ENCODE measurements around the gene FLACC1. TPM values are rescaled to one million over a fixed set of nuclear protein-coding genes. Genes with fewer than 3 reads are reported as not detected.

The FLACC1 gene
- total and polyA plus RNA-seq, 2 experiments from 2014 or later, result 0.10 to 0.27 TPM

DNA sequence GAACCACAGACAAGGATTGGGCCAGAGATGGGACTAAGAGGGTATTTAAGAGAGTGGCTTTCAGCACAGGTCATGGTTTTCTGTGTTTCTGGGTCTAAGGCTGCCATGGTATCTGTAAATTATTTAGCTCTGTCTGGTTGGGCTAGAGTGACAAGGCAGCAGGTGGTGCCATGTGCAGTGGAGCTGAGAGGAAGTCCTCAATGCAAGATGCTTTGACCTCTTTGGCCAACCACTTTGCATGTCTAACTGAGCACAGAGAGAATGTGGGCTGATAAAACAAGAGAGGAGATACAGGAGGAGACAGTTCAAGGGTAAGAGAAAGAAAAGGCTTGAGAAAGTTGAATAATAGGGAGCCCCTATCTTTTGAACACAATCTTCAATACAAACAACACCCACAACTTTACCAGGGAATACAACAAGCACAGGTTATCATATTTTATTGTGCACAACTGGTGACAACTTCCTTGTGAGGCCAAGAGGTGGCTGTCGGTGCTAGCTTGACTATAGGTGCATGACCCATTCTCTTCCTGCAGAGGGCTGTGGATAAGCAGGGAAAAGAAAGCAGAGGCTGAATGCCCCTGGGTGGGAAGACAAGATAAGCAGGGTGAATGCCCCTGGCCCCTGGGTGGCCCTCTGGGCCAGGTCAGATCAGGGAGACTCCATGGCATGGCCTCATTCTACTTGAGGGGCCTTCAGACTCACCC is 12.3 kb downstream of the FLACC1 start:
- DNase-seq (ENCODE audit: low spot score) (peak; percentile 63), ATAC-seq (peak; percentile 90)
- Histone ChIP-seq H3K27ac (ENCODE audit: low read depth) (no peak overlapping the region), H3K36me3 (ENCODE audit: insufficient read depth) (no peaks in the 10 kb centered on the region), H4K20me1 (replicated peaks; ENCODE audit: insufficient read depth) (no peaks in the 10 kb centered on the region), H3K4me3 (no peak overlapping the region), H2AFZ (no peak overlapping the region), H3K4me1 (ENCODE audit: insufficient read depth) (no peaks in the 10 kb centered on the region), H3K79me2 (replicated peaks; ENCODE audit: insufficient read depth) (no peaks in the 10 kb centered on the region), H3K4me2 (no peak overlapping the region), H3F3A (replicated peaks; ENCODE audit: low read depth) (no peaks in the 10 kb centered on the region), H3K27me3 (ENCODE audit: insufficient read depth) (no peaks in the 10 kb centered on the region), H3K9me2 (ENCODE audit: insufficient read depth) (no peaks in the 10 kb centered on the region)
- Mint-ChIP-seq H3K27ac (no peak overlapping the region), H3K4me3 (no peak overlapping the region), H3K9me3 (no peaks in the 10 kb centered on the region), H3K4me1 (peaks cover 7% of the 10 kb centered on the region), H3K36me3 (ENCODE audit: low read depth) (no peaks in the 10 kb centered on the region), H3K27me3 (ENCODE audit: insufficient read depth, low read depth, poor library complexity) (peaks cover 2% of the 10 kb centered on the region)
- TF ChIP-seq CTCF (conservative IDR thresholded peaks at IDR 0.05; ENCODE audit: low read depth in 2 of 2) (peak; percentile 35 to 53; a peak in 3 of 4 replicates), CREB1 (CRISPR knock-in tag; IDR thresholded peaks at IDR 0.05; ENCODE audit: low read depth) (no peak)

- H3K79me2 ChIP-seq (replicated peaks; ENCODE audit: insufficient read depth), result no peaks in the 10 kb centered on the region
- no peak overlapping the region for H3K27ac ChIP-seq (ENCODE audit: low read depth)
- Mint-ChIP-seq H3K4me1 (peaks cover 7% of the 10 kb centered on the region), H3K36me3 (ENCODE audit: low read depth) (no peaks in the 10 kb centered on the region), H3K4me3 (no peak overlapping the region), H3K27ac (no peak overlapping the region), H3K27me3 (ENCODE audit: insufficient read depth, low read depth, poor library complexity) (peaks cover 2% of the 10 kb centered on the region), H3K9me3 (no peaks in the 10 kb centered on the region)
- no peaks in the 10 kb centered on the region for H3K4me1 ChIP-seq (ENCODE audit: insufficient read depth)
- H3K9me2 ChIP-seq (ENCODE audit: insufficient read depth), result no peaks in the 10 kb centered on the region
- H3K36me3 ChIP-seq (ENCODE audit: insufficient read depth), result no peaks in the 10 kb centered on the region
- DNase-seq (ENCODE audit: low spot score), result no peak
- H3F3A ChIP-seq (replicated peaks; ENCODE audit: low read depth), result no peaks in the 10 kb centered on the region
- no peaks in the 10 kb centered on the region for H3K27me3 ChIP-seq (ENCODE audit: insufficient read depth)
- no peak overlapping the region for H3K4me2 ChIP-seq
- no peak for ATAC-seq
- no peaks in the 10 kb centered on the region for H4K20me1 ChIP-seq (replicated peaks; ENCODE audit: insufficient read depth)
- no peak overlapping the region for H3K4me3 ChIP-seq
- no peak overlapping the region for H2AFZ ChIP-seq
- no peak for TF ChIP-seq REST (IDR thresholded peaks at IDR 0.05; ENCODE audit: unreplicated experiment)
- TF ChIP-seq JUNB (IDR thresholded peaks at IDR 0.05; ENCODE audit: unreplicated experiment), result no peak
- TF ChIP-seq POLR2AphosphoS5 (IDR thresholded peaks at IDR 0.05; ENCODE audit: low read depth), result no peak
- TF ChIP-seq NANOG (IDR thresholded peaks at IDR 0.05; ENCODE audit: borderline replicate concordance), result no peak
- TF ChIP-seq, protein P1, sequence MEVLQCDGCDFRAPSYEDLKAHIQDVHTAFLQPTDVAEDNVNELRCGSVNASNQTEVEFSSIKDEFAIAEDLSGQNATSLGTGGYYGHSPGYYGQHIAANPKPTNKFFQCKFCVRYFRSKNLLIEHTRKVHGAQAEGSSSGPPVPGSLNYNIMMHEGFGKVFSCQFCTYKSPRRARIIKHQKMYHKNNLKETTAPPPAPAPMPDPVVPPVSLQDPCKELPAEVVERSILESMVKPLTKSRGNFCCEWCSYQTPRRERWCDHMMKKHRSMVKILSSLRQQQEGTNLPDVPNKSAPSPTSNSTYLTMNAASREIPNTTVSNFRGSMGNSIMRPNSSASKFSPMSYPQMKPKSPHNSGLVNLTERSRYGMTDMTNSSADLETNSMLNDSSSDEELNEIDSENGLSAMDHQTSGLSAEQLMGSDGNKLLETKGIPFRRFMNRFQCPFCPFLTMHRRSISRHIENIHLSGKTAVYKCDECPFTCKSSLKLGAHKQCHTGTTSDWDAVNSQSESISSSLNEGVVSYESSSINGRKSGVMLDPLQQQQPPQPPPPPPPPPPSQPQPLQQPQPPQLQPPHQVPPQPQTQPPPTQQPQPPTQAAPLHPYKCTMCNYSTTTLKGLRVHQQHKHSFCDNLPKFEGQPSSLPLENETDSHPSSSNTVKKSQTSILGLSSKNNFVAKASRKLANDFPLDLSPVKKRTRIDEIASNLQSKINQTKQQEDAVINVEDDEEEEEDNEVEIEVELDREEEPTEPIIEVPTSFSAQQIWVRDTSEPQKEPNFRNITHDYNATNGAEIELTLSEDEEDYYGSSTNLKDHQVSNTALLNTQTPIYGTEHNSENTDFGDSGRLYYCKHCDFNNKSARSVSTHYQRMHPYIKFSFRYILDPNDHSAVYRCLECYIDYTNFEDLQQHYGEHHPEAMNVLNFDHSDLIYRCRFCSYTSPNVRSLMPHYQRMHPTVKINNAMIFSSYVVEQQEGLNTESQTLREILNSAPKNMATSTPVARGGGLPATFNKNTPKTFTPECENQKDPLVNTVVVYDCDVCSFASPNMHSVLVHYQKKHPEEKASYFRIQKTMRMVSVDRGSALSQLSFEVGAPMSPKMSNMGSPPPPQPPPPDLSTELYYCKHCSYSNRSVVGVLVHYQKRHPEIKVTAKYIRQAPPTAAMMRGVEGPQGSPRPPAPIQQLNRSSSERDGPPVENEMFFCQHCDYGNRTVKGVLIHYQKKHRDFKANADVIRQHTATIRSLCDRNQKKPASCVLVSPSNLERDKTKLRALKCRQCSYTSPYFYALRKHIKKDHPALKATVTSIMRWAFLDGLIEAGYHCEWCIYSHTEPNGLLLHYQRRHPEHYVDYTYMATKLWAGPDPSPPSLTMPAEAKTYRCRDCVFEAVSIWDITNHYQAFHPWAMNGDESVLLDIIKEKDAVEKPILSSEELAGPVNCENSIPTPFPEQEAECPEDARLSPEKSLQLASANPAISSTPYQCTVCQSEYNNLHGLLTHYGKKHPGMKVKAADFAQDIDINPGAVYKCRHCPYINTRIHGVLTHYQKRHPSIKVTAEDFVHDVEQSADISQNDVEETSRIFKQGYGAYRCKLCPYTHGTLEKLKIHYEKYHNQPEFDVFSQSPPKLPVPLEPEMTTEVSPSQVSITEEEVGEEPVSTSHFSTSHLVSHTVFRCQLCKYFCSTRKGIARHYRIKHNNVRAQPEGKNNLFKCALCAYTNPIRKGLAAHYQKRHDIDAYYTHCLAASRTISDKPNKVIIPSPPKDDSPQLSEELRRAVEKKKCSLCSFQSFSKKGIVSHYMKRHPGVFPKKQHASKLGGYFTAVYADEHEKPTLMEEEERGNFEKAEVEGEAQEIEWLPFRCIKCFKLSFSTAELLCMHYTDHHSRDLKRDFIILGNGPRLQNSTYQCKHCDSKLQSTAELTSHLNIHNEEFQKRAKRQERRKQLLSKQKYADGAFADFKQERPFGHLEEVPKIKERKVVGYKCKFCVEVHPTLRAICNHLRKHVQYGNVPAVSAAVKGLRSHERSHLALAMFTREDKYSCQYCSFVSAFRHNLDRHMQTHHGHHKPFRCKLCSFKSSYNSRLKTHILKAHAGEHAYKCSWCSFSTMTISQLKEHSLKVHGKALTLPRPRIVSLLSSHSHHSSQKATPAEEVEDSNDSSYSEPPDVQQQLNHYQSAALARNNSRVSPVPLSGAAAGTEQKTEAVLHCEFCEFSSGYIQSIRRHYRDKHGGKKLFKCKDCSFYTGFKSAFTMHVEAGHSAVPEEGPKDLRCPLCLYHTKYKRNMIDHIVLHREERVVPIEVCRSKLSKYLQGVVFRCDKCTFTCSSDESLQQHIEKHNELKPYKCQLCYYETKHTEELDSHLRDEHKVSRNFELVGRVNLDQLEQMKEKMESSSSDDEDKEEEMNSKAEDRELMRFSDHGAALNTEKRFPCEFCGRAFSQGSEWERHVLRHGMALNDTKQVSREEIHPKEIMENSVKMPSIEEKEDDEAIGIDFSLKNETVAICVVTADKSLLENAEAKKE (CRISPR knock-in tag; IDR thresholded peaks at IDR 0.05), result no peak
- TF ChIP-seq CTCF (conservative IDR thresholded peaks at IDR 0.05; ENCODE audit: low read depth in 2 of 2), result no peak
Measured at GRCh38 chr2:201343559-201343958, 13.6 kb downstream of the FLACC1 start.
